ENCODE results near the gene SH2D3C. TPM values are rescaled to one million over a fixed set of nuclear protein-coding genes. Genes with fewer than 3 reads are reported as not detected.

Gene SH2D3C
- total RNA-seq, 1 experiment from 2014 or later, result not detected

- Histone ChIP-seq H2AFZ (ENCODE audit: low read length) (no peak overlapping the region), H3K4me2 (ENCODE audit: low read depth, low read length, poor library complexity, severe bottlenecking) (no peak overlapping the region), H3K9me2 (replicated peaks; ENCODE audit: insufficient read depth, low read length) (no peaks in the 10 kb centered on the region), H3K9ac (ENCODE audit: low read length) (no peak overlapping the region), H3K9me3 (ENCODE audit: low read length) (no peaks in the 10 kb centered on the region), H3K27ac (ENCODE audit: low read length) (no peak overlapping the region), H4K20me1 (ENCODE audit: insufficient read depth, low read depth, low read length) (no peaks in the 10 kb centered on the region), H3K36me3 (ENCODE audit: insufficient read depth, low read length) (no peaks in the 10 kb centered on the region), H3K79me2 (ENCODE audit: low read length) (no peaks in the 10 kb centered on the region), H3K27me3 (ENCODE audit: low read length) (no peaks in the 10 kb centered on the region), H3K4me3 (ENCODE audit: low read length) (no peak overlapping the region), H3K4me1 (ENCODE audit: low read length) (peaks cover 13% of the 10 kb centered on the region)
- DNase-seq, result no peak
Observed at GRCh38 chr9:127769101-127769500, 9.4 kb downstream of the SH2D3C start.

DNA sequence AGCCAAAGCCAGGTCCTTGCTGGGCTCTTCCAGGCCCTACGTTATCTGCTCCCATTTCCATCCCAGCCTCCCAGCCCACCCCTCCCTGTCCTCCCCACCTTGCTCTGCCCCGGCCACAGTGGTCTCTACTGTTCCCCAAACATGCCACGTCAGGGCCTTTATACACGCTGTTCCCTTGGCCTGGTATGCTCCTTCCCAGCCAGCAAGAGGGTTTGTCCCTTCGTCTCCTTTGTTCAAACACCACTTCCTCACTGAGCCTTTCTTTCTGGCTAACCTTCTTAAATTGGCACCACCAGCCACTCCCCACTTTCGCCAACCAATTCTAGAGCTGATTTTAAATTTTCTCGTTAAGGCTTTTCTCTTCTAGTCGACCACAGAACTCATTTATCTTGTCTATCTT, 9.8 kb downstream of the SH2D3C start:
- no peaks in the 10 kb centered on the region for H3K27me3 ChIP-seq (ENCODE audit: low read length)
- H4K20me1 ChIP-seq (ENCODE audit: insufficient read depth, low read depth, low read length), result no peaks in the 10 kb centered on the region
- H3K4me1 ChIP-seq (ENCODE audit: low read length), result peaks cover 13% of the 10 kb centered on the region
- no peak overlapping the region for H2AFZ ChIP-seq (ENCODE audit: low read length)
- H3K9ac ChIP-seq (ENCODE audit: low read length), result no peak overlapping the region
- no peaks in the 10 kb centered on the region for H3K36me3 ChIP-seq (ENCODE audit: insufficient read depth, low read length)
- no peak overlapping the region for H3K4me3 ChIP-seq (ENCODE audit: low read length)
- no peaks in the 10 kb centered on the region for H3K79me2 ChIP-seq (ENCODE audit: low read length)
- H3K27ac ChIP-seq (ENCODE audit: low read length), result no peak overlapping the region
- no peaks in the 10 kb centered on the region for H3K9me3 ChIP-seq (ENCODE audit: low read length)
- no peak overlapping the region for H3K4me2 ChIP-seq (ENCODE audit: low read depth, low read length, poor library complexity, severe bottlenecking)
- H3K9me2 ChIP-seq (replicated peaks; ENCODE audit: insufficient read depth, low read length), result no peaks in the 10 kb centered on the region
- DNase-seq, result no peak

GRCh38 chr9:127767909-127768331, 10.5 kb downstream of the SH2D3C start:
- H2AFZ ChIP-seq (ENCODE audit: low read length), result no peak overlapping the region
- peaks cover 13% of the 10 kb centered on the region for H3K4me1 ChIP-seq (ENCODE audit: low read length)
- no peaks in the 10 kb centered on the region for H4K20me1 ChIP-seq (ENCODE audit: insufficient read depth, low read depth, low read length)
- no peaks in the 10 kb centered on the region for H3K9me3 ChIP-seq (ENCODE audit: low read length)
- no peak overlapping the region for H3K27ac ChIP-seq (ENCODE audit: low read length)
- H3K4me2 ChIP-seq (ENCODE audit: low read depth, low read length, poor library complexity, severe bottlenecking), result no peak overlapping the region
- no peak overlapping the region for H3K9ac ChIP-seq (ENCODE audit: low read length)
- no peaks in the 10 kb centered on the region for H3K79me2 ChIP-seq (ENCODE audit: low read length)
- DNase-seq, result no peak
- no peaks in the 10 kb centered on the region for H3K27me3 ChIP-seq (ENCODE audit: low read length)
- H3K9me2 ChIP-seq (replicated peaks; ENCODE audit: insufficient read depth, low read length), result no peaks in the 10 kb centered on the region
- no peaks in the 10 kb centered on the region for H3K36me3 ChIP-seq (ENCODE audit: insufficient read depth, low read length)
- H3K4me3 ChIP-seq (ENCODE audit: low read length), result no peak overlapping the region

- Histone ChIP-seq H3K79me2 (ENCODE audit: low read length) (no peaks in the 10 kb centered on the region), H3K27me3 (ENCODE audit: low read length) (no peaks in the 10 kb centered on the region), H3K4me1 (ENCODE audit: low read length) (peaks cover 13% of the 10 kb centered on the region), H3K4me2 (ENCODE audit: low read depth, low read length, poor library complexity, severe bottlenecking) (no peak overlapping the region), H3K9me3 (ENCODE audit: low read length) (no peaks in the 10 kb centered on the region), H3K27ac (ENCODE audit: low read length) (no peak overlapping the region), H3K9ac (ENCODE audit: low read length) (no peak overlapping the region), H3K4me3 (ENCODE audit: low read length) (no peak overlapping the region), H3K9me2 (replicated peaks; ENCODE audit: insufficient read depth, low read length) (no peaks in the 10 kb centered on the region), H3K36me3 (ENCODE audit: insufficient read depth, low read length) (no peaks in the 10 kb centered on the region), H4K20me1 (ENCODE audit: insufficient read depth, low read depth, low read length) (no peaks in the 10 kb centered on the region), H2AFZ (ENCODE audit: low read length) (no peak overlapping the region)
- no peak for DNase-seq
Observed at GRCh38 chr9:127767410-127767809, 11.1 kb downstream of the SH2D3C start.

- no peaks in the 10 kb centered on the region for H3K9me2 ChIP-seq (replicated peaks; ENCODE audit: insufficient read depth, low read length)
- H3K9me3 ChIP-seq (ENCODE audit: low read length), result no peaks in the 10 kb centered on the region
- no peaks in the 10 kb centered on the region for H3K36me3 ChIP-seq (ENCODE audit: insufficient read depth, low read length)
- H3K4me1 ChIP-seq (ENCODE audit: low read length), result peaks cover 3% of the 10 kb centered on the region
- no peaks in the 10 kb centered on the region for H4K20me1 ChIP-seq (ENCODE audit: insufficient read depth, low read depth, low read length)
- no peak overlapping the region for H3K9ac ChIP-seq (ENCODE audit: low read length)
- H3K27me3 ChIP-seq (ENCODE audit: low read length), result no peaks in the 10 kb centered on the region
- DNase-seq, result no peak
- H3K4me2 ChIP-seq (ENCODE audit: low read depth, low read length, poor library complexity, severe bottlenecking), result no peak overlapping the region
- no peaks in the 10 kb centered on the region for H3K79me2 ChIP-seq (ENCODE audit: low read length)
- no peak overlapping the region for H3K27ac ChIP-seq (ENCODE audit: low read length)
- no peak overlapping the region for H3K4me3 ChIP-seq (ENCODE audit: low read length)
- no peak overlapping the region for H2AFZ ChIP-seq (ENCODE audit: low read length)
Observed at GRCh38 chr9:127765418-127765817, 13.0 kb downstream of the SH2D3C start.

DNA sequence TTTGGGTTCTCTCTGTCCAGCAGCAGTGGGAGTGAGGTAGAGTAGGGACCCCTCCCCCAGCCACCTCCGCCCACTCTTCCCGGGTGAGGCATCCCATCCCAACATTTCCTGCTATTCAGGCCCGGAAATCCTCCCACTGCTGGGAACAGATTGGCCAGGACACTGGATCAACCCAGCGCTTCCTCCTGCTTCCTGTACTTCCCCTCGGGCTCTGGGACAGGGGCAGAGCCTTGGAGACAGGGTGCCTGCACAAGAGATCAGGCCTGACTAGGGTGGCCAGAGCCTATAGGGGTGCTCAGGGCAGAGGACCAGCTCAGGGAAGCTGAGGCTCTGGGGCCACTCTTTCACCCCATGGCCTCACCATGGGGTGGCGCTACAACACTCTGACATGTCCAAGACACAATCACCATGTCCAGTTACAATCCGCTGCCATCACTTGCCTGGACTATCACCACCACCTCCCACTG, 14.5 kb downstream of the SH2D3C start:
- Histone ChIP-seq H3K4me2 (ENCODE audit: low read depth, low read length, poor library complexity, severe bottlenecking) (no peak overlapping the region), H3K27ac (ENCODE audit: low read length) (no peak overlapping the region), H3K4me3 (ENCODE audit: low read length) (no peak overlapping the region), H3K79me2 (ENCODE audit: low read length) (no peaks in the 10 kb centered on the region), H2AFZ (ENCODE audit: low read length) (no peak overlapping the region), H3K36me3 (ENCODE audit: insufficient read depth, low read length) (no peaks in the 10 kb centered on the region), H3K9me3 (ENCODE audit: low read length) (no peaks in the 10 kb centered on the region), H3K4me1 (ENCODE audit: low read length) (no peaks in the 10 kb centered on the region), H4K20me1 (ENCODE audit: insufficient read depth, low read depth, low read length) (no peaks in the 10 kb centered on the region), H3K9ac (ENCODE audit: low read length) (no peak overlapping the region), H3K9me2 (replicated peaks; ENCODE audit: insufficient read depth, low read length) (no peaks in the 10 kb centered on the region), H3K27me3 (ENCODE audit: low read length) (no peaks in the 10 kb centered on the region)
- peak; percentile 71 for DNase-seq

DNA sequence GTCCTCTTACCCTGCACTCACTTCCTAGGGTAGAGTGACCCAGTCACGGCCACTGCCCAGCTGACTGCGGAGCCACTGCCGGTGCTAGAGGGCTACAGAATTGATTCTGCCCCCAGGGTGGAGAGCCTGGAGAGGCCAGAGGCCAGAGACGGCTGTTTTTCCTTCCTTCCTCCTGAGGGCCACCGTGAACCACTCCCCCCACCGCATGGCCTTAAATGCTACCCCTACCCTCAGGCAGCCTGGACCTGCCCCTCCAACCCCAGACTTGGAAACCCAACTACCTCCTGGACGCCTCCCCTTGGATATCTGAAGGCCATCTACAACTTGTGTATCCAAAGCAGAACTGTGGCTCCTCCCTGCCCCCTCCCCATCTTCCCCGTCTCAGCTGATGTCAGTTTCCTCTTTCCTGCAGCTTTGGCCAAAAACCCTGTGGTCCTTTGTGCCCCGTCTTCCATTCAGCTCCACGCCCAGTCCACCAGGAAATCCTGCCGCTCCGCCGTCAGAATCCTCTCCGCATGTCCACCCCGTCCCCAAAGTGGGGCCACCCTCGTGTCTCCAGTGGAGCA, 16.3 kb downstream of the SH2D3C start:
- no peak for DNase-seq
- no peak overlapping the region for H3K9ac ChIP-seq (ENCODE audit: low read length)
- no peaks in the 10 kb centered on the region for H3K27me3 ChIP-seq (ENCODE audit: low read length)
- H3K9me3 ChIP-seq (ENCODE audit: low read length), result no peaks in the 10 kb centered on the region
- no peaks in the 10 kb centered on the region for H3K36me3 ChIP-seq (ENCODE audit: insufficient read depth, low read length)
- no peak overlapping the region for H3K4me2 ChIP-seq (ENCODE audit: low read depth, low read length, poor library complexity, severe bottlenecking)
- no peak overlapping the region for H2AFZ ChIP-seq (ENCODE audit: low read length)
- H3K4me1 ChIP-seq (ENCODE audit: low read length), result no peaks in the 10 kb centered on the region
- H3K79me2 ChIP-seq (ENCODE audit: low read length), result no peaks in the 10 kb centered on the region
- H4K20me1 ChIP-seq (ENCODE audit: insufficient read depth, low read depth, low read length), result no peaks in the 10 kb centered on the region
- no peaks in the 10 kb centered on the region for H3K9me2 ChIP-seq (replicated peaks; ENCODE audit: insufficient read depth, low read length)
- H3K4me3 ChIP-seq (ENCODE audit: low read length), result no peak overlapping the region
- H3K27ac ChIP-seq (ENCODE audit: low read length), result no peak overlapping the region

DNA sequence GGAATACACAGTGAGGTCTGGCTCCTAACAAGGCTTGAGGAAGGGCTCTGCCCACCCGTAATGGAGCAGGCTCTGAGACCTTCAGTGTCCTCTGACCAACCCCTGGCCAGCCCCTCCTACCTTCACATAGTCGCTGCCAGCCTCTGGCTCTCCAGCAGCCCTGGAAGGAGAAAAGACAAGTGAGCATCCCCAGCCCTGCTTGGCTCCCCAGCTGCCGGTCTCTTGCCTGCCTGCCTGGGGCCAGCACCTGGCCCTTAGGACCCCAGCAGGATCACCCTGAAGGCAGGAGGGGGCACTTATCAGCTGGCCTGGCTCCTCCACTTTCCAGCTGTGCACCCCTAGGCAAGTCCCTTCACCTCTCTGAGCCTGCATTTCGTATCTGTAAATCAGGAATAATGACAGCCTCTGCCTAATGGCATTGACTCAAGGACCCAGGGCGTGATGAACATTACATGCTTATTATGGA, 16.9 kb downstream of the SH2D3C start:
- Histone ChIP-seq H3K4me1 (ENCODE audit: low read length) (no peaks in the 10 kb centered on the region), H3K36me3 (ENCODE audit: insufficient read depth, low read length) (no peaks in the 10 kb centered on the region), H3K4me3 (ENCODE audit: low read length) (no peak overlapping the region), H4K20me1 (ENCODE audit: insufficient read depth, low read depth, low read length) (no peaks in the 10 kb centered on the region), H3K27me3 (ENCODE audit: low read length) (no peaks in the 10 kb centered on the region), H3K9me2 (replicated peaks; ENCODE audit: insufficient read depth, low read length) (no peaks in the 10 kb centered on the region), H3K9ac (ENCODE audit: low read length) (no peak overlapping the region), H3K27ac (ENCODE audit: low read length) (no peak overlapping the region), H3K9me3 (ENCODE audit: low read length) (no peaks in the 10 kb centered on the region), H3K4me2 (ENCODE audit: low read depth, low read length, poor library complexity, severe bottlenecking) (no peak overlapping the region), H2AFZ (ENCODE audit: low read length) (no peak overlapping the region), H3K79me2 (ENCODE audit: low read length) (no peaks in the 10 kb centered on the region)
- no peak for DNase-seq
